Measurements from ENCODE around the gene TK2. TPM values are rescaled to one million over a fixed set of nuclear protein-coding genes. Genes with fewer than 3 reads are reported as not detected.
A peak's percentile ranks its signal among the peaks of the same experiment; 100 is the strongest.

The TK2 gene
- total RNA-seq, 1 experiment from 2014 or later, result 5.0 TPM

DNA sequence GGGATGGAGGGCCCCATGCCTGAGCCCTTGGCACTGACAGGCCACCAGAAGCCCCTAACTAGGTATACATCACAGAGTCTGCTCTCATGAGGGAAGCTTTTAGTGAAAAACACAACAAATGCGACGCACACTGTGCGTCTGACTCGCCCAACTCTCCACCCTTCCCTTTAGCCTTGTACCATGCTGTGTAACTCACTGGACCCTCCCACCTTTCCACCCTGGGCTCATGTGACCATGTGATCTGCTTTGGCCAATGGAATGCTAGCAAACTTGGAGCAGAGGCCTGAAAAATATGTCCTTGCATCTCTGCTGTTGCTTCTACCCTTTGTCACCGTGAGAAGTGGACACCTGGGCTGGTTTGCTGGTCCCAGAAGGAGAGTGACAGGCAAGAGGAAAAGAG is 21.6 kb downstream of the TK2 start:
- Mint-ChIP-seq H3K4me1 (no peaks in the 10 kb centered on the region), H3K36me3 (peaks cover 8% of the 10 kb centered on the region; the same call in 1 of the 2 replicates), H3K27ac (no peak overlapping the region), H3K4me3 (no peak overlapping the region), H3K9me3 (no peaks in the 10 kb centered on the region), H3K27me3 (ENCODE audit: low read depth) (no peaks in the 10 kb centered on the region; the same call in 1 of the 2 replicates)
- TF ChIP-seq, protein P1, sequence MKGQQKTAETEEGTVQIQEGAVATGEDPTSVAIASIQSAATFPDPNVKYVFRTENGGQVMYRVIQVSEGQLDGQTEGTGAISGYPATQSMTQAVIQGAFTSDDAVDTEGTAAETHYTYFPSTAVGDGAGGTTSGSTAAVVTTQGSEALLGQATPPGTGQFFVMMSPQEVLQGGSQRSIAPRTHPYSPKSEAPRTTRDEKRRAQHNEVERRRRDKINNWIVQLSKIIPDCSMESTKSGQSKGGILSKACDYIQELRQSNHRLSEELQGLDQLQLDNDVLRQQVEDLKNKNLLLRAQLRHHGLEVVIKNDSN (CRISPR knock-in tag; IDR thresholded peaks at IDR 0.05), result 0 out of 2 replicates have a peak, but pooled peaks have one; percentile 16
- TF ChIP-seq NFYB (CRISPR knock-in tag; conservative IDR thresholded peaks at IDR 0.05; ENCODE audit: low read depth), result no peak
- no peak for TF ChIP-seq ZBTB21 (CRISPR knock-in tag; IDR thresholded peaks at IDR 0.05; ENCODE audit: borderline replicate concordance)
- TF ChIP-seq, protein P2, sequence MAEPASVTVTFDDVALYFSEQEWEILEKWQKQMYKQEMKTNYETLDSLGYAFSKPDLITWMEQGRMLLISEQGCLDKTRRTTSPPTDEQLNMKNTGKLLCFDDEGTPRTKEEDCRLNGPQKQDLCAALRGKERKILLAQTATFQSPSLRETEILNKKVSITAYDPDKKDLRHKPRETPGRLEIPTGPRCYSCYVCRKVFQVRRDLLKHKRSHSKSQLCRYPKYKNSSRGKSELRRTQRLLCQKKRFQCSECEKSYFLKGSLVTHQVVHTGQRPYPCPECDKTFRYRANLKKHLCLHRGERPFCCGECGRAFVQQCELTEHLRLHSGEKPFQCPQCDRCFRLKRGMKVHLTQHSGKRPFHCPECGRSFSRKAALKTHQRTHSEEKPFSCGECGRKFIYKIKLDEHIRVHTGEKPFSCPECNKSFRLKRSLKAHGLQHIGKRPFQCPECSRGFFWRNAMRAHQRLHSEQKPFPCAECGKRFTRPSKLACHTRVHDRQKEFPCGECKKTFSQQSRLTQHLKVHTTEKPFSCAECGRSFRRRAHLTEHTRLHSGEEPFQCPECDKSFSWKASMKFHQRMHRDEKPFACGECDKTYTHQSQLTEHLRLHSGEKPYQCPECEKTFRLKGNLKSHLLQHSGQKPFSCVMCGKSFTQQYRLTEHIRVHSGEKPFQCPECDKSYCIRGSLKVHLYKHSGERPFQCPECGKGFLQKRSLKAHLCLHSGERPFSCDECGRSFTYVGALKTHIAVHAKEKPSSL (CRISPR knock-in tag; conservative IDR thresholded peaks at IDR 0.05), result no peak
- TF ChIP-seq, protein P3, sequence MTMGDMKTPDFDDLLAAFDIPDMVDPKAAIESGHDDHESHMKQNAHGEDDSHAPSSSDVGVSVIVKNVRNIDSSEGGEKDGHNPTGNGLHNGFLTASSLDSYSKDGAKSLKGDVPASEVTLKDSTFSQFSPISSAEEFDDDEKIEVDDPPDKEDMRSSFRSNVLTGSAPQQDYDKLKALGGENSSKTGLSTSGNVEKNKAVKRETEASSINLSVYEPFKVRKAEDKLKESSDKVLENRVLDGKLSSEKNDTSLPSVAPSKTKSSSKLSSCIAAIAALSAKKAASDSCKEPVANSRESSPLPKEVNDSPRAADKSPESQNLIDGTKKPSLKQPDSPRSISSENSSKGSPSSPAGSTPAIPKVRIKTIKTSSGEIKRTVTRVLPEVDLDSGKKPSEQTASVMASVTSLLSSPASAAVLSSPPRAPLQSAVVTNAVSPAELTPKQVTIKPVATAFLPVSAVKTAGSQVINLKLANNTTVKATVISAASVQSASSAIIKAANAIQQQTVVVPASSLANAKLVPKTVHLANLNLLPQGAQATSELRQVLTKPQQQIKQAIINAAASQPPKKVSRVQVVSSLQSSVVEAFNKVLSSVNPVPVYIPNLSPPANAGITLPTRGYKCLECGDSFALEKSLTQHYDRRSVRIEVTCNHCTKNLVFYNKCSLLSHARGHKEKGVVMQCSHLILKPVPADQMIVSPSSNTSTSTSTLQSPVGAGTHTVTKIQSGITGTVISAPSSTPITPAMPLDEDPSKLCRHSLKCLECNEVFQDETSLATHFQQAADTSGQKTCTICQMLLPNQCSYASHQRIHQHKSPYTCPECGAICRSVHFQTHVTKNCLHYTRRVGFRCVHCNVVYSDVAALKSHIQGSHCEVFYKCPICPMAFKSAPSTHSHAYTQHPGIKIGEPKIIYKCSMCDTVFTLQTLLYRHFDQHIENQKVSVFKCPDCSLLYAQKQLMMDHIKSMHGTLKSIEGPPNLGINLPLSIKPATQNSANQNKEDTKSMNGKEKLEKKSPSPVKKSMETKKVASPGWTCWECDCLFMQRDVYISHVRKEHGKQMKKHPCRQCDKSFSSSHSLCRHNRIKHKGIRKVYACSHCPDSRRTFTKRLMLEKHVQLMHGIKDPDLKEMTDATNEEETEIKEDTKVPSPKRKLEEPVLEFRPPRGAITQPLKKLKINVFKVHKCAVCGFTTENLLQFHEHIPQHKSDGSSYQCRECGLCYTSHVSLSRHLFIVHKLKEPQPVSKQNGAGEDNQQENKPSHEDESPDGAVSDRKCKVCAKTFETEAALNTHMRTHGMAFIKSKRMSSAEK (CRISPR knock-in tag; IDR thresholded peaks at IDR 0.05; ENCODE audit: borderline replicate concordance), result no peak
- DNase-seq (ENCODE audit: low spot score), result no peak
- no peak for ATAC-seq
- CTCF ChIA-PET, result no interaction called here
- POLR2A ChIA-PET, result no interaction called here

DNA sequence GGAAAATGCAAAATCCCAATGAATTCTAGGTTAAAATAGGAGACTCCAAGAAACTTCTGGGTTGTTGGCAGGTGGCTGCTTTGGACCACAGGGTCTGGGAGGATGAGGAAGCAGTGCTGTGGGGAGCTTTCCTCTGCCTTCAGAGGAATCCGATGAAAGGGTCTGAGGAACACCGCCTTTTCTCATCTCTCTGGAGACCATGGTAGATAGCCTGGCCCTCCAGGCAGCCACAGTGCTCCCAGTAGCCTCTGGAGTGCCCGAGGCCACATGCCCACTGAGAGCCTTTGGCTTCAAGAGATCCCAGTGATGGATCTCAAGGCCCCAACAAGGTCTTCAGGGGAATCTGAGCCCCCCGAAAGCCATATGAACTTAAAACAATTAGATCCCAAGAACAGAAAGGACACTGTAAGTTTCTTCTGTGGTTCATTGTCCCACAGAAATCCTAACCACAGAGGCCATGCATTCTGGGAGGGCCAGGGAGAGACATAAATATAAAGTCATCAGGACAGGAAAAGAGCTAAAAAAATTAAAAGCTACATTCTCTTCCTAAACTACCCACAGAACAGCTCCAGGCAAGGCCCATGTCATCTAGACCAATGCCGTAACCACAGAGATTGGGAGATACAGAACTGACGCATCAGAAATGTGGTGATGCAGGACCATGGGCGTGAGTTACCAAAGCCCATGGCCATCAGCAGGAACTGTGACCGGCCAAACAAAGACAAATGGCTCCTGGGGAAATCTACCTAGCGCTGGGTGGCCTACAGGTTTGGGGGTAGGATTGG is 24.3 kb downstream of the TK2 start:
- Mint-ChIP-seq H3K4me3 (no peak overlapping the region), H3K27me3 (ENCODE audit: low read depth) (no peaks in the 10 kb centered on the region; the same call in 1 of the 2 replicates), H3K9me3 (no peaks in the 10 kb centered on the region), H3K36me3 (peaks cover 8% of the 10 kb centered on the region; the same call in 1 of the 2 replicates), H3K4me1 (no peaks in the 10 kb centered on the region), H3K27ac (no peak overlapping the region)
- ChIA-PET POLR2A (interaction anchor here (0.5 kb wide), 1 partner anchor 161 kb away, joined by 3 read pairs; no protein-coding TSS in a partner anchor), CTCF (no interaction called here)
- TF ChIP-seq FOXJ3 (CRISPR knock-in tag; IDR thresholded peaks at IDR 0.05; ENCODE audit: borderline replicate concordance) (no peak), KAT7 (CRISPR knock-in tag; IDR thresholded peaks at IDR 0.05; ENCODE audit: borderline replicate concordance) (no peak), CBFB (CRISPR knock-in tag; IDR thresholded peaks at IDR 0.05; ENCODE audit: low read depth) (no peak), ZNF219 (CRISPR knock-in tag; IDR thresholded peaks at IDR 0.05; ENCODE audit: borderline replicate concordance) (no peak), NFE2L1 (CRISPR knock-in tag; IDR thresholded peaks at IDR 0.05) (no peak), MYBL2 (CRISPR knock-in tag; IDR thresholded peaks at IDR 0.05) (no peak), SMAD4 (CRISPR knock-in tag; IDR thresholded peaks at IDR 0.05) (no peak)
- TF ChIP-seq, protein P4, sequence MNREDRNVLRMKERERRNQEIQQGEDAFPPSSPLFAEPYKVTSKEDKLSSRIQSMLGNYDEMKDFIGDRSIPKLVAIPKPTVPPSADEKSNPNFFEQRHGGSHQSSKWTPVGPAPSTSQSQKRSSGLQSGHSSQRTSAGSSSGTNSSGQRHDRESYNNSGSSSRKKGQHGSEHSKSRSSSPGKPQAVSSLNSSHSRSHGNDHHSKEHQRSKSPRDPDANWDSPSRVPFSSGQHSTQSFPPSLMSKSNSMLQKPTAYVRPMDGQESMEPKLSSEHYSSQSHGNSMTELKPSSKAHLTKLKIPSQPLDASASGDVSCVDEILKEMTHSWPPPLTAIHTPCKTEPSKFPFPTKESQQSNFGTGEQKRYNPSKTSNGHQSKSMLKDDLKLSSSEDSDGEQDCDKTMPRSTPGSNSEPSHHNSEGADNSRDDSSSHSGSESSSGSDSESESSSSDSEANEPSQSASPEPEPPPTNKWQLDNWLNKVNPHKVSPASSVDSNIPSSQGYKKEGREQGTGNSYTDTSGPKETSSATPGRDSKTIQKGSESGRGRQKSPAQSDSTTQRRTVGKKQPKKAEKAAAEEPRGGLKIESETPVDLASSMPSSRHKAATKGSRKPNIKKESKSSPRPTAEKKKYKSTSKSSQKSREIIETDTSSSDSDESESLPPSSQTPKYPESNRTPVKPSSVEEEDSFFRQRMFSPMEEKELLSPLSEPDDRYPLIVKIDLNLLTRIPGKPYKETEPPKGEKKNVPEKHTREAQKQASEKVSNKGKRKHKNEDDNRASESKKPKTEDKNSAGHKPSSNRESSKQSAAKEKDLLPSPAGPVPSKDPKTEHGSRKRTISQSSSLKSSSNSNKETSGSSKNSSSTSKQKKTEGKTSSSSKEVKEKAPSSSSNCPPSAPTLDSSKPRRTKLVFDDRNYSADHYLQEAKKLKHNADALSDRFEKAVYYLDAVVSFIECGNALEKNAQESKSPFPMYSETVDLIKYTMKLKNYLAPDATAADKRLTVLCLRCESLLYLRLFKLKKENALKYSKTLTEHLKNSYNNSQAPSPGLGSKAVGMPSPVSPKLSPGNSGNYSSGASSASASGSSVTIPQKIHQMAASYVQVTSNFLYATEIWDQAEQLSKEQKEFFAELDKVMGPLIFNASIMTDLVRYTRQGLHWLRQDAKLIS (CRISPR knock-in tag; IDR thresholded peaks at IDR 0.05; ENCODE audit: borderline replicate concordance), result no peak
- TF ChIP-seq, protein P5, sequence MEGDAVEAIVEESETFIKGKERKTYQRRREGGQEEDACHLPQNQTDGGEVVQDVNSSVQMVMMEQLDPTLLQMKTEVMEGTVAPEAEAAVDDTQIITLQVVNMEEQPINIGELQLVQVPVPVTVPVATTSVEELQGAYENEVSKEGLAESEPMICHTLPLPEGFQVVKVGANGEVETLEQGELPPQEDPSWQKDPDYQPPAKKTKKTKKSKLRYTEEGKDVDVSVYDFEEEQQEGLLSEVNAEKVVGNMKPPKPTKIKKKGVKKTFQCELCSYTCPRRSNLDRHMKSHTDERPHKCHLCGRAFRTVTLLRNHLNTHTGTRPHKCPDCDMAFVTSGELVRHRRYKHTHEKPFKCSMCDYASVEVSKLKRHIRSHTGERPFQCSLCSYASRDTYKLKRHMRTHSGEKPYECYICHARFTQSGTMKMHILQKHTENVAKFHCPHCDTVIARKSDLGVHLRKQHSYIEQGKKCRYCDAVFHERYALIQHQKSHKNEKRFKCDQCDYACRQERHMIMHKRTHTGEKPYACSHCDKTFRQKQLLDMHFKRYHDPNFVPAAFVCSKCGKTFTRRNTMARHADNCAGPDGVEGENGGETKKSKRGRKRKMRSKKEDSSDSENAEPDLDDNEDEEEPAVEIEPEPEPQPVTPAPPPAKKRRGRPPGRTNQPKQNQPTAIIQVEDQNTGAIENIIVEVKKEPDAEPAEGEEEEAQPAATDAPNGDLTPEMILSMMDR (IDR thresholded peaks at IDR 0.05), result no peak
- TF ChIP-seq, protein P6, sequence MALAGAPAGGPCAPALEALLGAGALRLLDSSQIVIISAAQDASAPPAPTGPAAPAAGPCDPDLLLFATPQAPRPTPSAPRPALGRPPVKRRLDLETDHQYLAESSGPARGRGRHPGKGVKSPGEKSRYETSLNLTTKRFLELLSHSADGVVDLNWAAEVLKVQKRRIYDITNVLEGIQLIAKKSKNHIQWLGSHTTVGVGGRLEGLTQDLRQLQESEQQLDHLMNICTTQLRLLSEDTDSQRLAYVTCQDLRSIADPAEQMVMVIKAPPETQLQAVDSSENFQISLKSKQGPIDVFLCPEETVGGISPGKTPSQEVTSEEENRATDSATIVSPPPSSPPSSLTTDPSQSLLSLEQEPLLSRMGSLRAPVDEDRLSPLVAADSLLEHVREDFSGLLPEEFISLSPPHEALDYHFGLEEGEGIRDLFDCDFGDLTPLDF (CRISPR knock-in tag; IDR thresholded peaks at IDR 0.05), result no peak
- DNase-seq (ENCODE audit: low spot score), result no peak
- no peak for ATAC-seq
